ENCODE results near the gene SRPK3.

- no peak for TF ChIP-seq POLR2AphosphoS5 (IDR thresholded peaks at IDR 0.05; ENCODE audit: low read depth)
- TF ChIP-seq CTCF (conservative IDR thresholded peaks at IDR 0.05; ENCODE audit: low read depth in 2 of 2) = no peak
- TF ChIP-seq EZH2 (IDR thresholded peaks at IDR 0.05; ENCODE audit: low read depth, unreplicated experiment) = no peak
- TF ChIP-seq EZH2phosphoT487 (IDR thresholded peaks at IDR 0.05; ENCODE audit: unreplicated experiment) = no peak
- no peak for TF ChIP-seq JUNB (IDR thresholded peaks at IDR 0.05; ENCODE audit: unreplicated experiment)
- TF ChIP-seq REST (IDR thresholded peaks at IDR 0.05; ENCODE audit: unreplicated experiment) = no peak
- TF ChIP-seq ZNF462 (CRISPR knock-in tag; IDR thresholded peaks at IDR 0.05) = no peak
- TF ChIP-seq CREB1 (CRISPR knock-in tag; IDR thresholded peaks at IDR 0.05; ENCODE audit: low read depth) = no peak
Measured at GRCh38 chrX:153789654-153790053, 8.8 kb downstream of the SRPK3 start.
